Body of pancreas (tissue), 4 donors: ENCODE results near the gene C3orf62.

ENCODE experiments used
- POLR2A ChIP-seq, 3 donors: fragments of 450-650 bp; IDR thresholded peaks; one replicate each; pipeline ENCODE4 v1.6.1; 2016; ENCODE audit warnings: antibody characterized with exemption in 3 of 3, mild to moderate bottlenecking in 2 of 3
- TF ChIP-seq, protein P1 (sequence below), 7 experiments: fragments of 450-650 bp in 4 of 7; fragments of 200-600 bp in 3 of 7; sonication (generic) in 3 of 7; IDR thresholded peaks; one replicate each; pipeline ENCODE4 v1.5.1; 2016 to 2019; ENCODE audit warnings: antibody characterized with exemption in 7 of 7

DNA sequence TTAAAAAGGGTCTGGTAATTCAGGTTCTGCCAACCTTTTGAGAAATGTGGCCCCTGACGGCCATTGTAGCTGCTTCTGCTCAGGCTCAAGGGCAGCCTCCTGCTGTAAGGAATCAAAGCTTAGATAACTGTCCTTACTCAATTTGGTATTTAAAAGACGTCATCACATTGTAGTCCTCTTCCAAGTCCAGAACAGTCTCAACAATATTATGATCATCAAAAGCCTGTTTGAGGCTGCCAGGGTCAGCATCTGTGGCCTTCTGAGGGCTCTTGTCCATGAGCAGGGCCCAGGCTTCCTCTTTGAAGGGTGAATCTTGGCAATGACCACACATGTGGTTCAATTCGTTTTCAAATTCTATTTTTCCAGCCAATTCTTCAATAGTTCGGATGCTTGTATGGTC is 6.0 kb downstream of the C3orf62 start:
- TF ChIP-seq, protein P1, sequence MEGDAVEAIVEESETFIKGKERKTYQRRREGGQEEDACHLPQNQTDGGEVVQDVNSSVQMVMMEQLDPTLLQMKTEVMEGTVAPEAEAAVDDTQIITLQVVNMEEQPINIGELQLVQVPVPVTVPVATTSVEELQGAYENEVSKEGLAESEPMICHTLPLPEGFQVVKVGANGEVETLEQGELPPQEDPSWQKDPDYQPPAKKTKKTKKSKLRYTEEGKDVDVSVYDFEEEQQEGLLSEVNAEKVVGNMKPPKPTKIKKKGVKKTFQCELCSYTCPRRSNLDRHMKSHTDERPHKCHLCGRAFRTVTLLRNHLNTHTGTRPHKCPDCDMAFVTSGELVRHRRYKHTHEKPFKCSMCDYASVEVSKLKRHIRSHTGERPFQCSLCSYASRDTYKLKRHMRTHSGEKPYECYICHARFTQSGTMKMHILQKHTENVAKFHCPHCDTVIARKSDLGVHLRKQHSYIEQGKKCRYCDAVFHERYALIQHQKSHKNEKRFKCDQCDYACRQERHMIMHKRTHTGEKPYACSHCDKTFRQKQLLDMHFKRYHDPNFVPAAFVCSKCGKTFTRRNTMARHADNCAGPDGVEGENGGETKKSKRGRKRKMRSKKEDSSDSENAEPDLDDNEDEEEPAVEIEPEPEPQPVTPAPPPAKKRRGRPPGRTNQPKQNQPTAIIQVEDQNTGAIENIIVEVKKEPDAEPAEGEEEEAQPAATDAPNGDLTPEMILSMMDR (IDR thresholded peaks at IDR 0.05): no peak
- no peak for TF ChIP-seq POLR2A (IDR thresholded peaks at IDR 0.05)
